GM12873 (cell line): Measurements from ENCODE around the gene NUDT16L1.

ENCODE experiments used
- CTCF ChIP-seq: IDR thresholded peaks from 2 replicates; pipeline ENCODE4 v1.5.1; 2012; ENCODE audit warnings: low read depth, mild to moderate bottlenecking, moderate library complexity, low read length, control low read depth; ENCODE audit not compliant: insufficient read depth; ENCODE audit errors: missing control alignments

Gene NUDT16L1

GRCh38 chr16:4676831-4677230, 16.5 kb upstream of the NUDT16L1 start:
- no peak for TF ChIP-seq CTCF

- TF ChIP-seq CTCF, result no peak
Measured at GRCh38 chr16:4677390-4677789, 16.0 kb upstream of the NUDT16L1 start.

GRCh38 chr16:4677994-4678393, 15.4 kb upstream of the NUDT16L1 start:
- no peak for TF ChIP-seq CTCF

GRCh38 chr16:4678596-4678995, 14.8 kb upstream of the NUDT16L1 start:
- no peak for TF ChIP-seq CTCF

- TF ChIP-seq CTCF, result no peak
Measured at GRCh38 chr16:4679156-4679849, 14.1 kb upstream of the NUDT16L1 start.

- TF ChIP-seq CTCF, result no peak
Measured at GRCh38 chr16:4679850-4680636, 13.3 kb upstream of the NUDT16L1 start.

GRCh38 chr16:4680673-4681470, 12.5 kb upstream of the NUDT16L1 start:
- TF ChIP-seq CTCF, result no peak
